Ascending aorta (tissue), 2 donors: ENCODE data around the gene C17orf100. TPM values are rescaled to one million over a fixed set of nuclear protein-coding genes. Genes with fewer than 3 reads are reported as not detected.
"Not testable (repeated sequence)": the region's sequence is repeated elsewhere in the genome, so short reads cannot be mapped to it uniquely, and the experiment has no call there.

Experiments
- DNase-seq, 2 donors: peaks; one replicate each; pipeline ENCODE4 v3.0.0-alpha.2; 2019; ENCODE audit warnings: low spot score in 2 of 2
- H3K27ac ChIP-seq, 2 donors: fragments of 200-600 bp; sonication (generic); one replicate each; pipeline ENCODE4 v1.5.1; 2016 to 2017; ENCODE audit warnings: mild to moderate bottlenecking in 1 of 2
- H3K27me3 ChIP-seq: fragments of 200-600 bp; sonication (generic); one replicate; pipeline ENCODE4 v1.5.1; 2017
- H3K36me3 ChIP-seq, 2 donors: fragments of 200-600 bp; sonication (generic); one replicate each; pipeline ENCODE4 v1.5.1; 2016
- H3K4me1 ChIP-seq, 2 donors: fragments of 200-600 bp; sonication (generic); one replicate each; pipeline ENCODE4 v1.5.1; 2016 to 2017; ENCODE audit warnings: mild to moderate bottlenecking in 1 of 2
- H3K4me3 ChIP-seq, 2 donors: fragments of 200-600 bp; sonication (generic); one replicate each; pipeline ENCODE4 v1.5.1; 2016 to 2017; ENCODE audit warnings: mild to moderate bottlenecking in 1 of 2
- H3K9me3 ChIP-seq, 2 donors: fragments of 200-600 bp; sonication (generic); one replicate each; pipeline ENCODE4 v1.5.1; 2016
- CTCF ChIP-seq, 3 experiments: fragments of 200-600 bp in 2 of 3; fragments of 450-650 bp in 1 of 3; sonication (generic) in 2 of 3; IDR thresholded peaks; one replicate each; pipeline ENCODE4 v1.5.1; 2016 to 2019; ENCODE audit warnings: antibody characterized with exemption in 3 of 3, mild to moderate bottlenecking in 1 of 3, moderate library complexity in 1 of 3
- intact Hi-C: fragments of 100-400 bp; cut with DNase I; formaldehyde crosslinking; loops from one replicate; pipeline ENCODE4 v1.15.1; 2023
- total RNA-seq: library from RNA; depleted of rRNA; stranded (reverse); fragments of >200 nt; gene quantifications from one replicate; pipeline ENCODE4 v1.1.0, GENCODE V29; 2016

The C17orf100 gene
- total RNA-seq, 1 donor from 2014 or later: 4.3 TPM

GRCh38 chr17:6660805-6661463 lies 9.4 kb downstream of the C17orf100 start:
- Histone ChIP-seq H3K4me3 (no peak overlapping the region), H3K36me3 (no peaks in the 10 kb centered on the region), H3K9me3 (no peaks in the 10 kb centered on the region), H3K27ac (no peak overlapping the region), H3K27me3 (no peaks in the 10 kb centered on the region), H3K4me1 (no peaks in the 10 kb centered on the region)
- no peak for DNase-seq
- intact Hi-C loops: no loop called here
- TF ChIP-seq CTCF (IDR thresholded peaks at IDR 0.05): no peak

GRCh38 chr17:6661464-6661848 lies 9.9 kb downstream of the C17orf100 start:
- H3K27me3 ChIP-seq: no peaks in the 10 kb centered on the region
- H3K27ac ChIP-seq: no peak overlapping the region
- no peak for DNase-seq
- H3K9me3 ChIP-seq: no peaks in the 10 kb centered on the region
- no peak for TF ChIP-seq CTCF (IDR thresholded peaks at IDR 0.05)
- no peak overlapping the region for H3K4me3 ChIP-seq
- intact Hi-C loops: no loop called here
- no peaks in the 10 kb centered on the region for H3K36me3 ChIP-seq
- H3K4me1 ChIP-seq: no peaks in the 10 kb centered on the region

- H3K27me3 ChIP-seq, DNase-seq, H3K36me3 ChIP-seq, H3K4me3 ChIP-seq, H3K4me1 ChIP-seq, intact Hi-C loops, H3K27ac ChIP-seq, H3K9me3 ChIP-seq: not testable (repeated sequence)
Measured at GRCh38 chr17:6663200-6663599, 11.6 kb downstream of the C17orf100 start.

GRCh38 chr17:6666077-6666521 lies 14.5 kb downstream of the C17orf100 start:
- Histone ChIP-seq H3K27ac (no peak overlapping the region), H3K9me3 (no peaks in the 10 kb centered on the region), H3K27me3 (no peaks in the 10 kb centered on the region), H3K4me1 (no peaks in the 10 kb centered on the region), H3K36me3 (no peaks in the 10 kb centered on the region), H3K4me3 (no peak overlapping the region)
- DNase-seq: peak in 1 of 2 donors; percentile 83
- peak; percentile 76 to 92 (median 83) for TF ChIP-seq CTCF (IDR thresholded peaks at IDR 0.05)
- intact Hi-C loops: loop anchor here (5.0 kb wide), 1 partner anchor 336 kb away; no protein-coding TSS in a partner anchor

- intact Hi-C loops: loop anchor here (5.0 kb wide), 1 partner anchor 336 kb away; no protein-coding TSS in a partner anchor
- Histone ChIP-seq H3K36me3 (no peaks in the 10 kb centered on the region), H3K9me3 (no peaks in the 10 kb centered on the region), H3K4me1 (no peaks in the 10 kb centered on the region), H3K27ac (no peak overlapping the region), H3K27me3 (no peaks in the 10 kb centered on the region), H3K4me3 (no peak overlapping the region)
- DNase-seq: no peak
- no peak for TF ChIP-seq CTCF (IDR thresholded peaks at IDR 0.05)
Measured at GRCh38 chr17:6666557-6666956, 15.0 kb downstream of the C17orf100 start.

GRCh38 chr17:6667516-6667915 lies 16.0 kb downstream of the C17orf100 start:
- intact Hi-C loops: loop anchor here (5.0 kb wide), 1 partner anchor 335 kb away; no protein-coding TSS in a partner anchor
- Histone ChIP-seq H3K9me3 (no peaks in the 10 kb centered on the region), H3K27me3 (no peaks in the 10 kb centered on the region), H3K27ac (no peak overlapping the region), H3K36me3 (no peaks in the 10 kb centered on the region), H3K4me1 (no peaks in the 10 kb centered on the region), H3K4me3 (no peak overlapping the region)
- no peak for TF ChIP-seq CTCF (IDR thresholded peaks at IDR 0.05)
- no peak for DNase-seq
